IMR-90 (cell line): ENCODE results near the gene SPATS2L. TPM values are rescaled to one million over a fixed set of nuclear protein-coding genes. Genes with fewer than 3 reads are reported as not detected.

Source experiments
- ATAC-seq: fragments of 200-7000 bp; cut with Tn5 transposase; 2 replicates; pipeline ENCODE4 v1.9.1; 2020; ENCODE audit warnings: low read depth, mild to moderate bottlenecking, moderate library complexity
- BruUV-seq: library from RNA; stranded (reverse); fragments of 400-500 nt; replicated peaks from 2 replicates; lab custom pipeline; 2021; lab: Mats Ljungman, UMichigan
- CTCF ChIA-PET: fragments of 300-600 bp; formaldehyde crosslinking; extraction: SDS; loops from one replicate; lab custom pipeline; 2021; ENCODE audit warnings: antibody characterized with exemption; lab: Yijun Ruan, JAX
- POLR2A ChIA-PET: fragments of 300-600 bp; sonication (Branson Sonifier 250); formaldehyde crosslinking; loops from one replicate; lab custom pipeline; 2022; ENCODE audit warnings: antibody characterized with exemption; ENCODE audit not compliant: unreplicated experiment; lab: Charles Lee
- DNase-seq: peaks from one replicate; pipeline ENCODE4 v3.0.0; 2013
- H2AFZ ChIP-seq: replicated peaks from 2 replicates; pipeline ENCODE3; 2013; ENCODE audit warnings: low read length, mild to moderate bottlenecking; ENCODE audit not compliant: poor library complexity
- H2AK5ac ChIP-seq: 2 replicates; pipeline ENCODE4 v1.6.1; 2013; ENCODE audit warnings: low read depth, low read length, inconsistent platforms
- H2AK9ac ChIP-seq: replicated peaks from 2 replicates; pipeline ENCODE3; 2013; ENCODE audit warnings: mild to moderate bottlenecking, low read depth, low read length, moderate library complexity; ENCODE audit not compliant: poor library complexity
- H2BK120ac ChIP-seq: 2 replicates; pipeline ENCODE4 v1.6.1; 2013; ENCODE audit warnings: low read depth, low read length, inconsistent platforms
- H2BK15ac ChIP-seq: 3 replicates; pipeline ENCODE4 v1.6.1; 2013; ENCODE audit warnings: low read depth, low read length, inconsistent platforms
- H2BK20ac ChIP-seq: 2 replicates; pipeline ENCODE4 v1.6.1; 2013; ENCODE audit warnings: low read depth, mild to moderate bottlenecking, inconsistent platforms, low read length, moderate library complexity
- H2BK5ac ChIP-seq: 2 replicates; pipeline ENCODE4 v1.6.1; 2013; ENCODE audit warnings: mild to moderate bottlenecking, low read depth, low read length, inconsistent platforms; ENCODE audit not compliant: poor library complexity, severe bottlenecking
- H3K14ac ChIP-seq: replicated peaks from 2 replicates; pipeline ENCODE4 v1.6.1; 2013; ENCODE audit warnings: low read depth, low read length, inconsistent platforms
- H3K18ac ChIP-seq: 2 replicates; pipeline ENCODE4 v1.6.1; 2013; ENCODE audit warnings: low read depth, low read length, control low read depth
- H3K23ac ChIP-seq: 2 replicates; pipeline ENCODE4 v1.6.1; 2013; ENCODE audit warnings: low read depth, low read length, inconsistent platforms
- H3K27ac ChIP-seq: 2 replicates; pipeline ENCODE4 v1.5.1; 2013; ENCODE audit warnings: mild to moderate bottlenecking, control low read depth, low read length; ENCODE audit not compliant: insufficient read depth
- H3K27me3 ChIP-seq: 2 replicates; pipeline ENCODE4 v1.6.1; 2013; ENCODE audit warnings: low read length; ENCODE audit not compliant: control insufficient read depth, insufficient read depth
- H3K36me3 ChIP-seq: 2 replicates; pipeline ENCODE4 v1.6.1; 2013; ENCODE audit warnings: low read length, mixed read lengths; ENCODE audit not compliant: control insufficient read depth, insufficient read depth
- H3K4ac ChIP-seq: 2 replicates; pipeline ENCODE4 v1.6.1; 2013; ENCODE audit warnings: low read depth, low read length, inconsistent platforms
- H3K4me1 ChIP-seq: 2 replicates; pipeline ENCODE4 v1.6.1; 2013; ENCODE audit warnings: low read length, mixed read lengths; ENCODE audit not compliant: control insufficient read depth, insufficient read depth
- H3K4me2 ChIP-seq: 2 replicates; pipeline ENCODE4 v1.6.1; 2013; ENCODE audit warnings: low read depth, mild to moderate bottlenecking, control low read depth, low read length, moderate library complexity
- H3K4me3 ChIP-seq: 2 replicates; pipeline ENCODE4 v1.5.1; 2013; ENCODE audit warnings: low read depth, mild to moderate bottlenecking, control low read depth, low read length, moderate library complexity; ENCODE audit not compliant: insufficient read depth
- H3K56ac ChIP-seq: 2 replicates; pipeline ENCODE4 v1.6.1; 2013; ENCODE audit warnings: low read length, inconsistent platforms; ENCODE audit not compliant: insufficient read depth; ENCODE audit errors: extremely low read depth
- H3K79me1 ChIP-seq, 2 experiments: 2 replicates each; pipeline ENCODE4 v1.6.1; 2013; ENCODE audit warnings: low read length in 2 of 2, inconsistent platforms in 1 of 2, low read depth in 1 of 2
- H3K9ac ChIP-seq: 2 replicates; pipeline ENCODE4 v1.6.1; 2013; ENCODE audit warnings: low read depth, low read length, control low read depth
- H3K9me1 ChIP-seq: 2 replicates; pipeline ENCODE4 v1.6.1; 2013; ENCODE audit warnings: low read length, inconsistent platforms; ENCODE audit not compliant: insufficient read depth
- H3K9me3 ChIP-seq: 2 replicates; pipeline ENCODE4 v1.6.1; 2013; ENCODE audit warnings: low read length; ENCODE audit not compliant: control insufficient read depth, insufficient read depth
- H4K20me1 ChIP-seq: 2 replicates; pipeline ENCODE4 v1.6.1; 2013; ENCODE audit warnings: low read length, inconsistent platforms; ENCODE audit not compliant: insufficient read depth
- H4K5ac ChIP-seq: 2 replicates; pipeline ENCODE4 v1.6.1; 2013; ENCODE audit warnings: mild to moderate bottlenecking, low read depth, low read length, control low read depth
- H4K8ac ChIP-seq, 2 experiments: 2 replicates each; pipeline ENCODE4 v1.6.1; 2013; ENCODE audit warnings: low read depth in 2 of 2, low read length in 2 of 2, control low read depth in 1 of 2, inconsistent platforms in 1 of 2
- H4K91ac ChIP-seq: 2 replicates; pipeline ENCODE4 v1.6.1; 2013; ENCODE audit warnings: low read depth, low read length, inconsistent platforms; ENCODE audit not compliant: insufficient read depth
- CEBPB ChIP-seq: IDR thresholded peaks from 2 replicates; pipeline ENCODE4 v1.6.1; 2012; ENCODE audit warnings: low read depth, low read length, improper control_type of control experiment
- CTCF ChIP-seq: conservative IDR thresholded peaks from 2 replicates; pipeline ENCODE4 v1.5.1; 2012; ENCODE audit warnings: mild to moderate bottlenecking, low read depth, low read length, improper control_type of control experiment
- FOS ChIP-seq: fragments of 150-350 bp; IDR thresholded peaks from 2 replicates; pipeline ENCODE4 v1.6.1; 2016; ENCODE audit warnings: low read depth, low read length
- MAFK ChIP-seq: IDR thresholded peaks from 2 replicates; pipeline ENCODE4 v1.6.1; 2012; ENCODE audit warnings: low read depth, low read length, improper control_type of control experiment
- MAZ ChIP-seq: IDR thresholded peaks from 2 replicates; pipeline ENCODE4 v1.6.1; 2012; ENCODE audit warnings: low read depth, mild to moderate bottlenecking, low read length, improper control_type of control experiment, moderate library complexity, borderline replicate concordance
- MXI1 ChIP-seq: IDR thresholded peaks from 2 replicates; pipeline ENCODE4 v1.6.1; 2012; ENCODE audit warnings: low read depth, mild to moderate bottlenecking, low read length, moderate library complexity, borderline replicate concordance
- NFE2L2 ChIP-seq: fragments of 150-350 bp; IDR thresholded peaks from 2 replicates; pipeline ENCODE4 v1.6.1; 2016; ENCODE audit warnings: low read depth, mild to moderate bottlenecking, low read length
- POLR2A ChIP-seq: IDR thresholded peaks from 2 replicates; pipeline ENCODE4 v1.6.1; 2012; ENCODE audit warnings: mild to moderate bottlenecking, low read depth, low read length
- RCOR1 ChIP-seq: IDR thresholded peaks from 2 replicates; pipeline ENCODE4 v1.6.1; 2012; ENCODE audit warnings: mild to moderate bottlenecking, low read length, improper control_type of control experiment; ENCODE audit not compliant: insufficient replicate concordance
- SMC3 ChIP-seq: fragments of 150-350 bp; IDR thresholded peaks from 2 replicates; pipeline ENCODE4 v1.6.1; 2016; ENCODE audit warnings: low read depth, mild to moderate bottlenecking, antibody characterized with exemption, low read length, moderate library complexity
- WGBS, 2 experiments: methylation state at CpG; one replicate each; pipeline versions ENCODE4 v1.1.5 to v1.1.7; 2013; ENCODE audit warnings: missing lambda C conversion rate in 2 of 2; ENCODE audit not compliant: insufficient read length in 1 of 2; ENCODE audit errors: extremely low coverage in 2 of 2; 5-methylcytosine and 5-hydroxymethylcytosine counted together
- dilution Hi-C: fragments of 300-500 bp; cut with HindIII; formaldehyde crosslinking; loops from one replicate; pipeline ENCODE4 v1.14.3; 2018; ENCODE audit warnings: low sequenced_read_pairs; ENCODE audit not compliant: unreplicated experiment
- in situ Hi-C: fragments of 300-500 bp; cut with MboI; formaldehyde crosslinking; loops from 3 replicates; pipeline ENCODE4 v1.14.3; 2019; ENCODE audit warnings: low sequenced_read_pairs, inconsistent platforms, mixed read lengths
- intact Hi-C: fragments of 100-400 bp; cut with micrococcal nuclease; formaldehyde crosslinking; loops from 2 replicates; pipeline ENCODE4 v1.10.0; 2022
- polyA plus RNA-seq, 3 experiments: library from polyadenylated mRNA; depleted of rRNA; stranded (reverse); fragments of >200 nt; gene quantifications; 2 replicates each; pipeline ENCODE4 v1.2.3, GENCODE V29; 2012; ENCODE audit warnings: low replicate concordance in 1 of 3
- total RNA-seq: library from RNA; depleted of rRNA; stranded (reverse); fragments of >200 nt; gene quantifications from 2 replicates; pipeline ENCODE4 v1.2.3, GENCODE V29; 2012
- TF ChIP-seq, protein P1 (sequence below): fragments of 150-350 bp; IDR thresholded peaks from 2 replicates; pipeline ENCODE4 v1.6.1; 2017; ENCODE audit warnings: mild to moderate bottlenecking, antibody characterized with exemption, low read length, low read depth
- TF ChIP-seq, protein P2 (sequence below): fragments of 150-350 bp; IDR thresholded peaks from 2 replicates; pipeline ENCODE4 v1.6.1; 2016; ENCODE audit warnings: low read depth, mild to moderate bottlenecking, low read length, moderate library complexity, borderline replicate concordance

Gene SPATS2L
- total and polyA plus RNA-seq, 2 of the 4 experiments (the other 2 are of a cell fraction), result 118 to 155 TPM

DNA sequence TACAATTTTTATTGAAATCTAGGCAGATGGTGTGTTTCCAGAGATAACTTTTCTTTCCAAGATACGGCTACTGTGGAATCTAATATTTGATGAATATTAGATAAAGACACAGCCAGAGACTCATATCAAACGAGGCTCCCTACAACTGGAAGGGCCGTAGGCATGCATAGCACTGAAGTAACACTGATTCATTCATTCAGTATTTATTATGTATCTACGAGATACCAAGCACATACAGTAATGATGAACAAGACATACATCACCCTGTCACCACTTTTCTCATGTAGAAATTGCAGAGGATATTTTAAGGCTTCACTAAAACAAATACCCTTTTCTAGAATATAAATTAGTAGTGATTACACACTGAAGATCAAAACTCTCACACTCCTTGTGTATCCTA, 128.9 kb downstream of the SPATS2L start:
- Histone ChIP-seq H3K4me1 (peaks cover 8% of the 10 kb centered on the region), H3K56ac (no peak overlapping the region), H3K79me1 (peaks cover 18 to 36% of the 10 kb centered on the region in 2 experiments; a peak in 3 of 4 replicates), H3K4me2 (no peak overlapping the region), H3K27ac (no peak overlapping the region), H3K23ac (no peak overlapping the region), H4K5ac (no peak overlapping the region), H3K4ac (no peak overlapping the region), H3K9me1 (no peaks in the 10 kb centered on the region), H4K8ac (no peak overlapping the region), H3K4me3 (no peak overlapping the region), H3K9me3 (no peaks in the 10 kb centered on the region), H4K91ac (no peak overlapping the region), H3K18ac (no peak overlapping the region), H2BK5ac (peak overlapping the region; percentile 69), H2BK120ac (no peak overlapping the region), H2AFZ (no peak overlapping the region), H3K9ac (no peak overlapping the region), H2AK5ac (no peak overlapping the region), H2BK20ac (no peak overlapping the region), H3K14ac (no peak overlapping the region), H2BK15ac (no peak overlapping the region), H2AK9ac (no peak overlapping the region), H3K36me3 (peaks cover 27% of the 10 kb centered on the region), H3K27me3 (no peaks in the 10 kb centered on the region), H4K20me1 (no peaks in the 10 kb centered on the region)
- no TSS peak for BruUV-seq
- WGBS, 2 experiments, result no CpG with 5 or more reads among the region's 4 CpGs
- in situ Hi-C loops (no loop called here), intact Hi-C loops (no loop called here), dilution Hi-C loops (no loop called here)
- TF ChIP-seq, protein P1, sequence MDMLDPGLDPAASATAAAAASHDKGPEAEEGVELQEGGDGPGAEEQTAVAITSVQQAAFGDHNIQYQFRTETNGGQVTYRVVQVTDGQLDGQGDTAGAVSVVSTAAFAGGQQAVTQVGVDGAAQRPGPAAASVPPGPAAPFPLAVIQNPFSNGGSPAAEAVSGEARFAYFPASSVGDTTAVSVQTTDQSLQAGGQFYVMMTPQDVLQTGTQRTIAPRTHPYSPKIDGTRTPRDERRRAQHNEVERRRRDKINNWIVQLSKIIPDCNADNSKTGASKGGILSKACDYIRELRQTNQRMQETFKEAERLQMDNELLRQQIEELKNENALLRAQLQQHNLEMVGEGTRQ, result no peak
- no peak for TF ChIP-seq CTCF
- 0 out of 2 replicates have a peak, but pooled peaks have one; percentile 12 for TF ChIP-seq FOS
- no peak for TF ChIP-seq NFE2L2
- no peak for TF ChIP-seq RCOR1
- 0 out of 2 replicates have a peak, but pooled peaks have one; percentile 17 for TF ChIP-seq CEBPB
- no peak for TF ChIP-seq MAZ
- TF ChIP-seq MXI1, result no peak
- TF ChIP-seq MAFK, result no peak
- no peak for TF ChIP-seq SMC3
- no peak for TF ChIP-seq POLR2A
- TF ChIP-seq, protein P2, sequence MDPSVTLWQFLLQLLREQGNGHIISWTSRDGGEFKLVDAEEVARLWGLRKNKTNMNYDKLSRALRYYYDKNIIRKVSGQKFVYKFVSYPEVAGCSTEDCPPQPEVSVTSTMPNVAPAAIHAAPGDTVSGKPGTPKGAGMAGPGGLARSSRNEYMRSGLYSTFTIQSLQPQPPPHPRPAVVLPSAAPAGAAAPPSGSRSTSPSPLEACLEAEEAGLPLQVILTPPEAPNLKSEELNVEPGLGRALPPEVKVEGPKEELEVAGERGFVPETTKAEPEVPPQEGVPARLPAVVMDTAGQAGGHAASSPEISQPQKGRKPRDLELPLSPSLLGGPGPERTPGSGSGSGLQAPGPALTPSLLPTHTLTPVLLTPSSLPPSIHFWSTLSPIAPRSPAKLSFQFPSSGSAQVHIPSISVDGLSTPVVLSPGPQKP, result no peak
- ChIA-PET CTCF (no interaction called here), POLR2A (no interaction called here)
- ATAC-seq (peak; percentile 74), DNase-seq (peak; percentile 72)
